Measurements from ENCODE around the gene AOPEP. TPM values are rescaled to one million over a fixed set of nuclear protein-coding genes. Genes with fewer than 3 reads are reported as not detected.

The AOPEP gene
- total RNA-seq, 4 donors from 2014 or later = 56.5 to 160 (median 103) TPM

- TF ChIP-seq CTCF (IDR thresholded peaks at IDR 0.05 in 4 of 5, conservative IDR thresholded peaks at IDR 0.05 in 1 of 5) (no peak), POLR2A (IDR thresholded peaks at IDR 0.05) (no peak)
- H3K4me1 ChIP-seq = peaks cover 100% of the 10 kb centered on the region in 2 donors
- no peaks in the 10 kb centered on the region for H3K9me3 ChIP-seq
- H3K27me3 ChIP-seq = no peaks in the 10 kb centered on the region
- H3K27ac ChIP-seq = peak overlapping the region; percentile 85 to 96 (median 91)
- H3K4me3 ChIP-seq = no peak overlapping the region
- in situ Hi-C loops (cut with MboI; ENCODE audit: low sequenced_read_pairs in 4 of 4) (no loop called here), intact Hi-C loops (cut with DNase I; ENCODE audit: low total_unique reads) (no loop called here)
- DNase-seq (no peak), ATAC-seq (no peak)
- H3K36me3 ChIP-seq = peaks cover 0 to 15% of the 10 kb centered on the region in 2 donors
Observed at GRCh38 chr9:95060916-95061315, 334.4 kb downstream of the AOPEP start.

GRCh38 chr9:95061916-95062595 is 335.6 kb downstream of the AOPEP start:
- TF ChIP-seq CTCF (IDR thresholded peaks at IDR 0.05 in 4 of 5, conservative IDR thresholded peaks at IDR 0.05 in 1 of 5) = no peak
- no peak for TF ChIP-seq POLR2A (IDR thresholded peaks at IDR 0.05)

GRCh38 chr9:95062596-95063065 is 336.1 kb downstream of the AOPEP start:
- Histone ChIP-seq H3K27ac (peak overlapping the region; percentile 85 to 96 (median 91)), H3K4me1 (peaks cover 100% of the 10 kb centered on the region in 2 donors), H3K9me3 (no peaks in the 10 kb centered on the region), H3K4me3 (peak overlapping the region in 1 of 4 donors; percentile 5), H3K36me3 (peaks cover 0 to 15% of the 10 kb centered on the region in 2 donors), H3K27me3 (no peaks in the 10 kb centered on the region)
- ATAC-seq (peak in 1 of 2 donors; percentile 12), DNase-seq (no peak)
- intact Hi-C loops (cut with DNase I; ENCODE audit: low total_unique reads) = no loop called here
- no peak for TF ChIP-seq POLR2A (IDR thresholded peaks at IDR 0.05)
- no peak for TF ChIP-seq CTCF (IDR thresholded peaks at IDR 0.05 in 4 of 5, conservative IDR thresholded peaks at IDR 0.05 in 1 of 5)
- in situ Hi-C loops (cut with MboI; ENCODE audit: low sequenced_read_pairs in 4 of 4) = no loop called here

More at GRCh38 chr9:95061916-95062595, 335.6 kb downstream of the AOPEP start:
- H3K36me3 ChIP-seq = peaks cover 0 to 15% of the 10 kb centered on the region in 2 donors
- H3K4me3 ChIP-seq = no peak overlapping the region
- peaks cover 100% of the 10 kb centered on the region in 2 donors for H3K4me1 ChIP-seq
- no peaks in the 10 kb centered on the region for H3K9me3 ChIP-seq
- ATAC-seq (peak; percentile 27 to 43), DNase-seq (peak in 1 of 2 donors; percentile 45)
- H3K27ac ChIP-seq = peak overlapping the region; percentile 85 to 96 (median 91)
- in situ Hi-C loops (cut with MboI; ENCODE audit: low sequenced_read_pairs in 4 of 4) = no loop called here
- intact Hi-C loops (cut with DNase I; ENCODE audit: low total_unique reads) = no loop called here
- no peaks in the 10 kb centered on the region for H3K27me3 ChIP-seq

- in situ Hi-C loops (cut with MboI; ENCODE audit: low sequenced_read_pairs in 4 of 4) = no loop called here
- Histone ChIP-seq H3K9me3 (no peaks in the 10 kb centered on the region), H3K36me3 (peaks cover 0 to 15% of the 10 kb centered on the region in 2 donors)
Observed at GRCh38 chr9:95063300-95063699, 336.8 kb downstream of the AOPEP start.

More at GRCh38 chr9:95063300-95063699, 336.8 kb downstream of the AOPEP start:
- no peak for ATAC-seq
- Histone ChIP-seq H3K4me3 (no peak overlapping the region), H3K27ac (peak overlapping the region; percentile 85 to 96 (median 91)), H3K4me1 (peaks cover 100% of the 10 kb centered on the region in 2 donors), H3K27me3 (no peaks in the 10 kb centered on the region)
- no peak for TF ChIP-seq CTCF (IDR thresholded peaks at IDR 0.05 in 4 of 5, conservative IDR thresholded peaks at IDR 0.05 in 1 of 5)
- intact Hi-C loops (cut with DNase I; ENCODE audit: low total_unique reads) = no loop called here
- no peak for DNase-seq
